Liver (tissue), 9 donors: ENCODE measurements around the gene CTNNA2. TPM values are rescaled to one million over a fixed set of nuclear protein-coding genes. Genes with fewer than 3 reads are reported as not detected.

Experiments
- DNase-seq: peaks from one replicate; pipeline ENCODE4 v3.0.0-alpha.2; 2017; ENCODE audit warnings: low spot score
- H3K27ac ChIP-seq, 2 donors: one replicate each; pipeline ENCODE4 v1.7.0; 2013; ENCODE audit warnings: inconsistent platforms in 2 of 2, low read length in 2 of 2, control low read depth in 1 of 2, low read depth in 1 of 2, mild to moderate bottlenecking in 1 of 2
- H3K27me3 ChIP-seq, 4 donors: one replicate each; pipeline versions ENCODE4 v1.6.1 to v1.7.0; 2013; ENCODE audit warnings: low read length in 3 of 4, inconsistent platforms in 1 of 4, mild to moderate bottlenecking in 1 of 4, moderate library complexity in 1 of 4; ENCODE audit not compliant: control insufficient read depth in 4 of 4, insufficient read depth in 4 of 4
- H3K36me3 ChIP-seq, 4 donors: one replicate each; pipeline versions ENCODE4 v1.6.1 to v1.7.0; 2013; ENCODE audit warnings: low read length in 3 of 4, mild to moderate bottlenecking in 3 of 4, low read depth in 1 of 4, moderate library complexity in 1 of 4; ENCODE audit not compliant: control insufficient read depth in 4 of 4, insufficient read depth in 3 of 4
- H3K4me1 ChIP-seq, 4 donors: one replicate each; pipeline versions ENCODE4 v1.6.1 to v1.7.0; 2013; ENCODE audit warnings: low read length in 3 of 4, mild to moderate bottlenecking in 3 of 4, moderate library complexity in 1 of 4; ENCODE audit not compliant: control insufficient read depth in 4 of 4, insufficient read depth in 4 of 4
- H3K4me3 ChIP-seq, 3 donors: one replicate each; pipeline versions ENCODE4 v1.6.1 to v1.7.0; 2013; ENCODE audit warnings: low read length in 3 of 3, control low read depth in 1 of 3, low read depth in 1 of 3, mild to moderate bottlenecking in 1 of 3
- H3K9ac ChIP-seq, 2 donors: one replicate each; pipeline ENCODE4 v1.7.0; 2013; ENCODE audit warnings: low read length in 2 of 2, mild to moderate bottlenecking in 2 of 2, moderate library complexity in 2 of 2, control low read depth in 1 of 2, low read depth in 1 of 2
- H3K9me3 ChIP-seq, 4 donors: one replicate each; pipeline versions ENCODE4 v1.6.1 to v1.7.0; 2013; ENCODE audit warnings: low read length in 3 of 4; ENCODE audit not compliant: control insufficient read depth in 4 of 4
- EGR1 ChIP-seq, 2 donors: IDR thresholded peaks; 2 replicates each; pipeline ENCODE4 v1.6.1; 2016 to 2018; ENCODE audit warnings: antibody characterized with exemption in 2 of 2, low read depth in 2 of 2
- FOXA2 ChIP-seq: IDR thresholded peaks from 2 replicates; pipeline ENCODE4 v1.6.1; 2016; ENCODE audit warnings: antibody characterized with exemption
- GABPA ChIP-seq, 2 donors: IDR thresholded peaks in 1 of 2; conservative IDR thresholded peaks in 1 of 2; 2 replicates each; pipeline ENCODE4 v1.6.1; 2016; ENCODE audit warnings: antibody characterized with exemption in 2 of 2, mild to moderate bottlenecking in 1 of 2, moderate library complexity in 1 of 2
- HNF4A ChIP-seq, 2 donors: conservative IDR thresholded peaks; 2 replicates each; pipeline ENCODE4 v1.6.1; 2016; ENCODE audit warnings: antibody characterized with exemption in 2 of 2, mild to moderate bottlenecking in 2 of 2
- HNF4G ChIP-seq: IDR thresholded peaks from 2 replicates; pipeline ENCODE4 v1.6.1; 2016; ENCODE audit warnings: antibody characterized with exemption
- TAF1 ChIP-seq: conservative IDR thresholded peaks from 2 replicates; pipeline ENCODE4 v1.6.1; 2016; ENCODE audit warnings: antibody characterized with exemption, mild to moderate bottlenecking
- YY1 ChIP-seq: IDR thresholded peaks from 2 replicates; pipeline ENCODE4 v1.6.1; 2016; ENCODE audit warnings: antibody characterized with exemption, mild to moderate bottlenecking
- WGBS: extraction: QIAGEN DNeasy Blood & Tissue Kit; methylation state at CpG from one replicate; pipeline ENCODE4 v1.1.7; 2013; 5-methylcytosine and 5-hydroxymethylcytosine counted together
- polyA plus RNA-seq, 2 donors: library from polyadenylated mRNA; stranded (reverse) in 1 of 2; unstranded in 1 of 2; fragments of 200-250 nt in 1 of 2; fragments of >200 nt in 1 of 2; fragmentation: Nextera tagmentation in 1 of 2; extraction: Ambion mirVana in 1 of 2; gene quantifications; one replicate each; pipeline versions ENCODE4 v1.2.1 to v1.2.3, GENCODE V29; 2013 to 2015
- total RNA-seq, 2 donors: library from RNA; depleted of rRNA; stranded (reverse); fragments of >200 nt; gene quantifications; one replicate each; pipeline ENCODE4 v1.2.3, GENCODE V29; 2014
- TF ChIP-seq, protein P1 (sequence below): IDR thresholded peaks from 2 replicates; pipeline ENCODE4 v1.6.1; 2016; ENCODE audit warnings: antibody characterized with exemption, mild to moderate bottlenecking
- TF ChIP-seq, protein P2 (sequence below): IDR thresholded peaks from 2 replicates; pipeline ENCODE4 v1.6.1; 2016; ENCODE audit warnings: antibody characterized with exemption
- TF ChIP-seq, protein P3 (sequence below): fragments of 150-350 bp; IDR thresholded peaks from 2 replicates; pipeline ENCODE4 v1.5.1; 2017; ENCODE audit warnings: improper control_type of control experiment, low read depth, low read length; ENCODE audit not compliant: missing input control
- donor health status: healthy.
- donor health status: healthy.
- donor health status: healthy.
- donor health status: healthy.
- donor health status: healthy.

CTNNA2 gene
- total and polyA plus RNA-seq, 4 donors: 0.05 TPM; not detected in 3

DNA sequence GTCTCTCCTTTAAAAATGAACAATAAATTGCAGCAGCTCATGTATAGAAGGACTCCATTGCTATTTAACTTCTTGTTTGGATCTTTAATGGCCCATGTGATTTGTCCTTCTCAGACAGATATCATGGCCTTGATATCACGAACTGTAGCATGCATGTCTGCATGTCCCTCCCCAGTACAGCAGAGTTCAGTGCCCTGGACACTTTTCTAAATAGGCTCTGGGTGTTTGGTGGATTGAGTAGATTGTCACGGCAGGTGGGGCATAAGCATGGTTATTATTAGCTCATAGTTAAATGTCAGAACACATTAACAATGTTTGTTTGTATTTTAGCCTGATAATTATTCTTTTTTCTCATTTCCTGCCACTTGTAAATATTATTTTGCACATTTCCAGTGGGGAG lies 673.4 kb downstream of the CTNNA2 start (continued):
- TF ChIP-seq, protein P1, sequence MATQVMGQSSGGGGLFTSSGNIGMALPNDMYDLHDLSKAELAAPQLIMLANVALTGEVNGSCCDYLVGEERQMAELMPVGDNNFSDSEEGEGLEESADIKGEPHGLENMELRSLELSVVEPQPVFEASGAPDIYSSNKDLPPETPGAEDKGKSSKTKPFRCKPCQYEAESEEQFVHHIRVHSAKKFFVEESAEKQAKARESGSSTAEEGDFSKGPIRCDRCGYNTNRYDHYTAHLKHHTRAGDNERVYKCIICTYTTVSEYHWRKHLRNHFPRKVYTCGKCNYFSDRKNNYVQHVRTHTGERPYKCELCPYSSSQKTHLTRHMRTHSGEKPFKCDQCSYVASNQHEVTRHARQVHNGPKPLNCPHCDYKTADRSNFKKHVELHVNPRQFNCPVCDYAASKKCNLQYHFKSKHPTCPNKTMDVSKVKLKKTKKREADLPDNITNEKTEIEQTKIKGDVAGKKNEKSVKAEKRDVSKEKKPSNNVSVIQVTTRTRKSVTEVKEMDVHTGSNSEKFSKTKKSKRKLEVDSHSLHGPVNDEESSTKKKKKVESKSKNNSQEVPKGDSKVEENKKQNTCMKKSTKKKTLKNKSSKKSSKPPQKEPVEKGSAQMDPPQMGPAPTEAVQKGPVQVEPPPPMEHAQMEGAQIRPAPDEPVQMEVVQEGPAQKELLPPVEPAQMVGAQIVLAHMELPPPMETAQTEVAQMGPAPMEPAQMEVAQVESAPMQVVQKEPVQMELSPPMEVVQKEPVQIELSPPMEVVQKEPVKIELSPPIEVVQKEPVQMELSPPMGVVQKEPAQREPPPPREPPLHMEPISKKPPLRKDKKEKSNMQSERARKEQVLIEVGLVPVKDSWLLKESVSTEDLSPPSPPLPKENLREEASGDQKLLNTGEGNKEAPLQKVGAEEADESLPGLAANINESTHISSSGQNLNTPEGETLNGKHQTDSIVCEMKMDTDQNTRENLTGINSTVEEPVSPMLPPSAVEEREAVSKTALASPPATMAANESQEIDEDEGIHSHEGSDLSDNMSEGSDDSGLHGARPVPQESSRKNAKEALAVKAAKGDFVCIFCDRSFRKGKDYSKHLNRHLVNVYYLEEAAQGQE: no peak
- no peak for TF ChIP-seq HNF4A (conservative IDR thresholded peaks at IDR 0.05)

DNA sequence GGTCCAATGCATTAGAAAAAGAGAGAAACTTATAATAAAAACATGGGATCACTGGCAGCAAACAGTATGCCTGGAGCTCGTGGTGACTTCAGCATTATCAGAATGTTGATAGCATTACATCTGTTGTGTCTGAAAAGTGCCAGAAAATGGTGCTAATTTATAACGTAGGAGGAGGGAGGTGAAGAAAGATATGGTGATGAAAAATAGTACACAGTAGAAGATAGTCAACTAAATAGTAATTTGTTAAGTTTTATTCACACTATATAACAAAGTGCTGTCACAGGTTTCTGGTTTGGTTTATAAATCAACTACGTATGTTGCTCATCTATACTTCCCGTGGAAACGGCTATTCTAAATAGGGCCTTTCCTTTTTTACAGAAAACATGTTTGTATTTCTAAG lies 674.3 kb downstream of the CTNNA2 start:
- H3K4me3 ChIP-seq: no peak overlapping the region
- TF ChIP-seq GABPA (IDR thresholded peaks at IDR 0.05 in 1 of 2, conservative IDR thresholded peaks at IDR 0.05 in 1 of 2) (no peak), EGR1 (IDR thresholded peaks at IDR 0.05; ENCODE audit: low read depth in 2 of 2) (no peak), TAF1 (no peak), YY1 (no peak), FOXA2 (no peak), HNF4G (no peak)
- TF ChIP-seq, protein P1: no peak
- TF ChIP-seq, protein P2, sequence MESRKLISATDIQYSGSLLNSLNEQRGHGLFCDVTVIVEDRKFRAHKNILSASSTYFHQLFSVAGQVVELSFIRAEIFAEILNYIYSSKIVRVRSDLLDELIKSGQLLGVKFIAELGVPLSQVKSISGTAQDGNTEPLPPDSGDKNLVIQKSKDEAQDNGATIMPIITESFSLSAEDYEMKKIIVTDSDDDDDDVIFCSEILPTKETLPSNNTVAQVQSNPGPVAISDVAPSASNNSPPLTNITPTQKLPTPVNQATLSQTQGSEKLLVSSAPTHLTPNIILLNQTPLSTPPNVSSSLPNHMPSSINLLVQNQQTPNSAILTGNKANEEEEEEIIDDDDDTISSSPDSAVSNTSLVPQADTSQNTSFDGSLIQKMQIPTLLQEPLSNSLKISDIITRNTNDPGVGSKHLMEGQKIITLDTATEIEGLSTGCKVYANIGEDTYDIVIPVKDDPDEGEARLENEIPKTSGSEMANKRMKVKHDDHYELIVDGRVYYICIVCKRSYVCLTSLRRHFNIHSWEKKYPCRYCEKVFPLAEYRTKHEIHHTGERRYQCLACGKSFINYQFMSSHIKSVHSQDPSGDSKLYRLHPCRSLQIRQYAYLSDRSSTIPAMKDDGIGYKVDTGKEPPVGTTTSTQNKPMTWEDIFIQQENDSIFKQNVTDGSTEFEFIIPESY: no peak
- TF ChIP-seq, protein P3, sequence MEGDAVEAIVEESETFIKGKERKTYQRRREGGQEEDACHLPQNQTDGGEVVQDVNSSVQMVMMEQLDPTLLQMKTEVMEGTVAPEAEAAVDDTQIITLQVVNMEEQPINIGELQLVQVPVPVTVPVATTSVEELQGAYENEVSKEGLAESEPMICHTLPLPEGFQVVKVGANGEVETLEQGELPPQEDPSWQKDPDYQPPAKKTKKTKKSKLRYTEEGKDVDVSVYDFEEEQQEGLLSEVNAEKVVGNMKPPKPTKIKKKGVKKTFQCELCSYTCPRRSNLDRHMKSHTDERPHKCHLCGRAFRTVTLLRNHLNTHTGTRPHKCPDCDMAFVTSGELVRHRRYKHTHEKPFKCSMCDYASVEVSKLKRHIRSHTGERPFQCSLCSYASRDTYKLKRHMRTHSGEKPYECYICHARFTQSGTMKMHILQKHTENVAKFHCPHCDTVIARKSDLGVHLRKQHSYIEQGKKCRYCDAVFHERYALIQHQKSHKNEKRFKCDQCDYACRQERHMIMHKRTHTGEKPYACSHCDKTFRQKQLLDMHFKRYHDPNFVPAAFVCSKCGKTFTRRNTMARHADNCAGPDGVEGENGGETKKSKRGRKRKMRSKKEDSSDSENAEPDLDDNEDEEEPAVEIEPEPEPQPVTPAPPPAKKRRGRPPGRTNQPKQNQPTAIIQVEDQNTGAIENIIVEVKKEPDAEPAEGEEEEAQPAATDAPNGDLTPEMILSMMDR: no peak
- H3K9ac ChIP-seq: no peak overlapping the region
- 61% methylated on average over 5 of the region's 5 CpGs for WGBS
- H3K27ac ChIP-seq: no peak overlapping the region
- peaks cover 0 to 3% (median 0%) of the 10 kb centered on the region in 4 donors for H3K9me3 ChIP-seq
- no peaks in the 10 kb centered on the region for H3K36me3 ChIP-seq
- no peaks in the 10 kb centered on the region for H3K4me1 ChIP-seq
- DNase-seq: no peak
- H3K27me3 ChIP-seq: no peaks in the 10 kb centered on the region
